Measurements from ENCODE around the gene PCBP3.
"Not testable (repeated sequence)": the region's sequence is repeated elsewhere in the genome, so short reads cannot be mapped to it uniquely, and the experiment has no call there.

PCBP3 gene

GRCh38 chr21:45975020-45975666 is 331.6 kb downstream of the PCBP3 start:
- DNase-seq = no peak

GRCh38 chr21:45975667-45976409 is 332.3 kb downstream of the PCBP3 start:
- DNase-seq = not testable (repeated sequence)

GRCh38 chr21:45976701-45977311 is 333.3 kb downstream of the PCBP3 start:
- no peak for DNase-seq

DNA sequence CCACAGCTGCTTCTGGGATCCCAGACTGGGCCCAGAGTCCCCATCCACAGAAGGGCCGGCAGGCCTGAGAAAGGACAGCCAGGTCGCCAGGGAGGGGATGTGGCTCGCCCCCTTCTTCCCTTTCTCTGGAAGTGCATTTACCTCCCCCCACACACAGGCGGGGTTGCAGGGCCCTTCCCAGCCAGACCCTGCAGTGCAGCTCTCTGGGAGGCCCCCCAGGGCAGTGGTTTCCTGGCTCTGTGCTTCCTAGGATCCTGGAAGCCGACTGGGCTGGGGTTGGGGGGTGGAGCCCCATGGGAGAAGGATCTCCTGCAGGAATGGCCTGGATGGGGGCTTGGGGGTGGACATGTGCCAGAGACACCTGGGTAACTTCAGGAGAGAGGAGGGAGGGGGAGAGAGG is 333.9 kb downstream of the PCBP3 start:
- DNase-seq = no peak

- no peak for DNase-seq
These were observed 335.7 kb downstream of the PCBP3 start for GRCh38 chr21:45979141-45979631.

- no peak for DNase-seq
These were observed 336.1 kb downstream of the PCBP3 start for GRCh38 chr21:45979651-45980050.

GRCh38 chr21:45980271-45980670 is 336.7 kb downstream of the PCBP3 start:
- no peak for DNase-seq

GRCh38 chr21:45980697-45981096 is 337.2 kb downstream of the PCBP3 start:
- no peak for DNase-seq

DNA sequence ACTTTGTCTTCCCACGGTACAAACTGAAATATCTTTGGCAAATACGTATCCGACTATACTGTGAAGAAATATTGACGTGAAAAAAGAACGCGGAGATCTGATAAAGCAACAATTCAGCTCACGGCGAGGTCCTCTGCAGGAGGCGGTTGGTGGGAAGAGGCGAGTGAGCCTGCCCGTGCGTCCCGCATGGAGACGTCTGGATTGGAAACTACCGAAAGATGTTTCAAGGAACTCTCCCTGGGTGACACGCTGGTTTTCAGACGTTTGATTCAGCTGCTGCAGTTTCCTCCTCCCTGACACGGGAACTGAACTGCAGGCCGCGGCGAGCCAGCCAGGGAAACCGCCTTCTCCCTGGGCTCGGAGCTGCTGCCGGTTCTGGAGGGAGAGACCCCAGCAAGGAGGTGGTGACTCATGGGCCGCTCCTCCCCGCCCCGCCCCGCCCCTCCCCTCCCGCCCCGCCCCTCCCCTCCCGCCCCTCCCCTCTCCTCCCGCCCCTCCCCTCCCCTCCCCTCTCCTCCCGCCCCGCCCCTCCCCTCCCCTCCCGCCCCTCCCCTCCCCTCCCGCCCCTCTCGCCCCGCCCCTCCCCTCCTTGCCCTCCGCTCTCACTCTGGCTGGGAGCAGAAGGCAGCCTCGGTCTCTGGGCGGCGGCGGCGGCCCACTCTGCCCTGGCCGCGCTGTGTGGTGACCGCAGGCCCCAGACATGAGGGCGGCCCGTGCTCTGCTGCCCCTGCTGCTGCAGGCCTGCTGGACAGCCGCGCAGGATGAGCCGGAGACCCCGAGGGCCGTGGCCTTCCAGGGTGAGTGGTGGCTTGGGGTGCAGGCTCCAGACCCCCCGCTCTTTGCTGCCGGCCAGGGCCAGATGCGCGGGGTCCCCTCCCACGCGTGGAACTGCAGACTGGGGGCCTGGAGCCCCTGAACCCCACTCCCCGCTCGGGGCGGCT is 337.9 kb downstream of the PCBP3 start, which contains the start of gene COL6A1:
Gene COL6A1, plus strand, starts transcription at position 620 of the 941 bp plus-strand sequence. Its CDS starts 81 bp downstream, at position 701.
- DNase-seq = peak; percentile 34 to 72

- no peak for DNase-seq
These were observed 338.7 kb downstream of the PCBP3 start for GRCh38 chr21:45982092-45982757.

- DNase-seq = no peak
These were observed 339.5 kb downstream of the PCBP3 start for GRCh38 chr21:45982758-45983648.

GRCh38 chr21:45983649-45983965 is 340.1 kb downstream of the PCBP3 start:
- no peak for DNase-seq

- no peak for DNase-seq
These were observed 340.5 kb downstream of the PCBP3 start for GRCh38 chr21:45983981-45984551.

GRCh38 chr21:45984584-45985095 is 341.1 kb downstream of the PCBP3 start:
- DNase-seq = no peak

DNA sequence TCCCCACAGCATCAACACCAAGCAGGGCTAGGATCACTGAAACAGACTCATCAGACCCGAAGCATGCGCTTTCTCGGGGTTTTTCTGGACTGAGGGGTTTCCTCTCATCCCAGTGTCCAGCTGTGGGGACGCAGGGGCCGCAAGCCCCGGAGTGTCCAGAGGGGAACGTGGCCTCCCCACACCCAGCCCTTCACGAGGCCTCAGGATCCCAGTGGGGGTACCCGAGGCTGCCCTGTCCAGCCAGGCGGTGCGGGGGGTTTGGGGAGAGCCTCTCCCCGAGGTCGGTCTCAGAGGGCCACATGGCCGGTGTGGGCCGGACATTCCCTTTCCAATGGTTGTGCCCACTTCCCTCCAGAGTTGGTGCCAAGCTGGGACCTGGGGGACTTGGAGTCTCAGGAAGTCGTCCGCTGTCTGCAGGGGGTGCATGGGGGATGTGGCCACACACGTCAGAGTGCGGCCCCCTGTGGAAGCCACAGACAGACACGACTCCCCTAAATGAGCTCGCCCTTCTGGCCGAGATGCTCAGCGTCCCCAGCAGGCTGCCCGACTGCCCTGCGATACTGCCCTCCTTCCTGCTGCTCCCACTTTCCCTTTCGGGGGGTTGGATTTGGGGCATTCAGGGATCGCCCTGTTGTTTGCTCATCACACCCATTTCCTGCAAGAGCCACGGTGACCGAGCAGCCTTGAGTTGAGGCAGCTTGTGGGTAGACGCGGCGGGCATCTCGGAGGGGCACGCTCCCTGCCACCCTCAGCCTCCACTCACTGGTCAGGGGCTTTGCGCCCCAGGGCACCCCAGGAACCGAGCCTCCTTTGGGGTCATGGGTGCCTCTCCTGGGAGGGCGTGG is 342.2 kb downstream of the PCBP3 start:
- no peak for DNase-seq

DNA sequence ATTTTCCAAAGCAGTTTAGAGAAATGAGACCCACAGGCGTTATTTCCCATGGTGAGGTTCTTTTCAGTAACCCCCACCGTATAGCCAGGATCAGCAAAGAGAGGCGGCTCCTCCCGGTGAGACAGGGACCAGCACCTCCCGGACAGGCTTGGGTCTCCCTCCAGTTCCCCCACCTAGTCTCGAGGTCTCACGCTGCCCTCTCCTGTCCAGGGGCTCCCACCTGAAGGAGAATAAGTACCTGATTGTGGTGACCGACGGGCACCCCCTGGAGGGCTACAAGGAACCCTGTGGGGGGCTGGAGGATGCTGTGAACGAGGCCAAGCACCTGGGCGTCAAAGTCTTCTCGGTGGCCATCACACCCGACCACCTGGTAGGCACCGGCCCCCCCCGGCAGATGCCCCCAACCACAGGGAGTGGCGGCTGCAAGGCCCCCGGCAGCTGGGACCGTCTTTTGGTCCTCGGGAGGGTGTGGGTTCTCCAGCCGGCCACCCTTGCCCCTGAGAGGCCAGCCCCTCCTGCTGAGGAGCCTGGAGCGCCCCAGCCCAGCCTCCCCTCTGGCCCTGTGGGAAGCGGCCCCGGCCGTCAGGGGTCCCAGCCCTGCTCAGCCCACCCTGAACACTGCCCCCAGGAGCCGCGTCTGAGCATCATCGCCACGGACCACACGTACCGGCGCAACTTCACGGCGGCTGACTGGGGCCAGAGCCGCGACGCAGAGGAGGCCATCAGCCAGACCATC is 343.0 kb downstream of the PCBP3 start:
- DNase-seq = no peak

- no peak for DNase-seq
These were observed 343.7 kb downstream of the PCBP3 start for GRCh38 chr21:45987121-45987711.

Measured in bone marrow (tissue), 2 donors.